ENCODE data around the gene MSGN1. TPM values are rescaled to one million over a fixed set of nuclear protein-coding genes. Genes with fewer than 3 reads are reported as not detected.
A peak's percentile ranks its signal among the peaks of the same experiment; 100 is the strongest.
"Not testable (repeated sequence)": the region's sequence is repeated elsewhere in the genome, so short reads cannot be mapped to it uniquely, and the experiment has no call there.

Gene MSGN1
- total RNA-seq, 2 experiments from 2014 or later = not detected

DNA sequence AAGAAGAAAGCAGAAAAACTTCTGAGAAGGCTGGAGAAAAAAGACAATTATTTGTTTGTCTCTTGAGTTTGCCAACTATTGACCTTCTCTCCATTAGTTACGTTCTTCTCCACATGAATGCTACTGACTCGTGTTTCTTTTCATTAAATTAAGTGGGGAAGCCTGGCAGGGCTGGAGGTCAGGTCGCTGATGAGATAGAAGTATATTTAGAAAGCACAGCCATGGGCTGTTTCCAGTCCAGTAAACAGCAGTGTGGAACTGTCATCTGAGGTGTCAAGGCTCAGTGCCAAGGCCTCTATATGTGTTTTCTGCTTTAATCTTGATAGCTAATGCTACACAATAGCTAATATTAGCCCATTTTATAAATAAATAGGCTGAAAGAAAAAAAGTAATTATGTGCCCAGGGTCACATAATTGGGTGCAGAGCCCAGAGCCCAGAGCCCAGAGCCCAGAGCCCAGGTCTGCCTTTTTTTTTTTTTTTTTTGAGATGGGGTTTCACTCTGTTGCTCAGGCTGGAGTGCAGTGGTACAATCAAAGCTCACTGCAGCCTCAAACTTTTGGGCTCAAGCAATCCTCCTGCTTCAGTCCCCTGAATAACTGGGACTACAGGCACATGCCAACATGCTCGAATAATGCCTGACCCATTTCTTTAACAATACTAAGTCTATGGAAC lies 6.3 kb downstream of the MSGN1 start:
- intact Hi-C loops (cut with micrococcal nuclease; ENCODE audit: unreplicated experiment) = no loop called here
- DNase-seq (ENCODE audit: low spot score) = peak; percentile 34
- H3K9me3 ChIP-seq (ENCODE audit: low read length) = no peaks in the 10 kb centered on the region
- H2AFZ ChIP-seq (ENCODE audit: low read length) = peak overlapping the region; percentile 96
- H3K4me1 ChIP-seq (ENCODE audit: insufficient read depth, low read length, poor library complexity, severe bottlenecking) = peaks cover 29% of the 10 kb centered on the region
- peak overlapping the region; percentile 9 for H3K4me3 ChIP-seq (ENCODE audit: low read depth, low read length, poor library complexity, severe bottlenecking)
- CTCF ChIA-PET (ENCODE audit: unreplicated experiment) = no interaction called here
- no peaks in the 10 kb centered on the region for H4K20me1 ChIP-seq (ENCODE audit: insufficient read depth, low read length)
- no TSS peak for BruUV-seq (replicated peaks)
- peak overlapping the region; percentile 56 for H3K4me2 ChIP-seq (ENCODE audit: low read length)
- POLR2A ChIA-PET = interaction anchor here (0.7 to 1.7 kb wide), 5 partner anchors 9 to 872 kb away, joined by 3 to 12 read pairs (median 5); no protein-coding TSS in a partner anchor
- no peaks in the 10 kb centered on the region for H3K79me2 ChIP-seq (ENCODE audit: insufficient read depth, low read depth, low read length)
- H3K27ac ChIP-seq (ENCODE audit: low read depth, low read length, poor library complexity, severe bottlenecking) = peak overlapping the region; percentile 22
- no peaks in the 10 kb centered on the region for H3K9me2 ChIP-seq (ENCODE audit: insufficient read depth, low read length)
- no peak for TF ChIP-seq EZH2phosphoT487 (IDR thresholded peaks at IDR 0.05; ENCODE audit: borderline replicate concordance, low read depth, low read length)
- TF ChIP-seq, protein P1, sequence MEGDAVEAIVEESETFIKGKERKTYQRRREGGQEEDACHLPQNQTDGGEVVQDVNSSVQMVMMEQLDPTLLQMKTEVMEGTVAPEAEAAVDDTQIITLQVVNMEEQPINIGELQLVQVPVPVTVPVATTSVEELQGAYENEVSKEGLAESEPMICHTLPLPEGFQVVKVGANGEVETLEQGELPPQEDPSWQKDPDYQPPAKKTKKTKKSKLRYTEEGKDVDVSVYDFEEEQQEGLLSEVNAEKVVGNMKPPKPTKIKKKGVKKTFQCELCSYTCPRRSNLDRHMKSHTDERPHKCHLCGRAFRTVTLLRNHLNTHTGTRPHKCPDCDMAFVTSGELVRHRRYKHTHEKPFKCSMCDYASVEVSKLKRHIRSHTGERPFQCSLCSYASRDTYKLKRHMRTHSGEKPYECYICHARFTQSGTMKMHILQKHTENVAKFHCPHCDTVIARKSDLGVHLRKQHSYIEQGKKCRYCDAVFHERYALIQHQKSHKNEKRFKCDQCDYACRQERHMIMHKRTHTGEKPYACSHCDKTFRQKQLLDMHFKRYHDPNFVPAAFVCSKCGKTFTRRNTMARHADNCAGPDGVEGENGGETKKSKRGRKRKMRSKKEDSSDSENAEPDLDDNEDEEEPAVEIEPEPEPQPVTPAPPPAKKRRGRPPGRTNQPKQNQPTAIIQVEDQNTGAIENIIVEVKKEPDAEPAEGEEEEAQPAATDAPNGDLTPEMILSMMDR (conservative IDR thresholded peaks at IDR 0.05; ENCODE audit: low read length) = no peak
- H3K36me3 ChIP-seq (ENCODE audit: insufficient read depth, low read length) = no peaks in the 10 kb centered on the region

DNA sequence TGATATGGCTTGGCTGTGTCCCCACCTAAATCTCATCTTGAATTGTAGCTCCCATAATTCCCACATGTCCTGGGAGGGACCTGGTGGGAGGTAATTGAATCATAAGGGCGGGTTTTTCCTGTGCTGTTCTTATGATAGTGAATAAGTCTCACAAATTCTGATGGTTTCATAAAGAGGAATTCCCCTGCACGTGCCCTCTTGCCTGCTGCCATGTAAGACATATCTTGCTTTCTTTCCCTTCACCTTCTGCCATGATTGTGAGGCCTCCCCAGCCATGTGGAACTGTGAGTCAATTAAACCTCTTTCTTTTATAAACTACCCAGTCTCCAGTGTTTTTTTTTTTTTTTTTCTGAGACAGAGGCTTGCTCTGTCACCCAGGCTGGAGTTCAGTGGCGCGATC lies 7.4 kb downstream of the MSGN1 start:
- H4K20me1 ChIP-seq (ENCODE audit: insufficient read depth, low read length); BruUV-seq (replicated peaks); H3K9me3 ChIP-seq (ENCODE audit: low read length); H3K79me2 ChIP-seq (ENCODE audit: insufficient read depth, low read depth, low read length); CTCF ChIA-PET (ENCODE audit: unreplicated experiment); H3K27ac ChIP-seq (ENCODE audit: low read depth, low read length, poor library complexity, severe bottlenecking); H3K4me3 ChIP-seq (ENCODE audit: low read depth, low read length, poor library complexity, severe bottlenecking); intact Hi-C loops (cut with micrococcal nuclease; ENCODE audit: unreplicated experiment); H3K36me3 ChIP-seq (ENCODE audit: insufficient read depth, low read length); H3K4me2 ChIP-seq (ENCODE audit: low read length); H3K9me2 ChIP-seq (ENCODE audit: insufficient read depth, low read length); DNase-seq (ENCODE audit: low spot score): not testable (repeated sequence)
- POLR2A ChIA-PET = interaction anchor here (0.6 to 1.7 kb wide), 5 partner anchors 10 to 321 kb away, joined by 3 to 12 read pairs (median 4); no protein-coding TSS in a partner anchor
- Histone ChIP-seq H3K4me1 (ENCODE audit: insufficient read depth, low read length, poor library complexity, severe bottlenecking) (peaks cover 29% of the 10 kb centered on the region), H2AFZ (ENCODE audit: low read length) (peak overlapping the region; percentile 96; the same call in 1 of the 2 replicates)

DNA sequence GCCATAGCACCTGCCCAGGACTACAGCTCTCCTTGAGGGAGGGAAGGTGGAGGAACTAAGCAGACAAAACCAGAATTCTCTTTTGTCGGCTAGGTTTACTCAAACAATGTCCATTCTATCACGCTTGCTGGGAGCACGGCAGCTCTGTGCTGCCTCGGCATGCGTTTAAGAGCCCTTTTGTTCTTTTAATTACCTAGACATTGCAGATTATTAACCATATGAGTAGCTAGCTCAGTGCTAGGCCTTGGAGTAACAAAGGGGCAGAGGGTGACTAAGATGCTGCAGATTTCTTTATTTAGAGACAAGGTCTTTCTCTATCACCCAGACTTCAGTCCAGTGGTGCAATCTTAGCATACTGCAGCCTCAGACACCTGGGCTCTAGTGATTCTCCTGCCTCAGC lies 11.1 kb downstream of the MSGN1 start:
- TF ChIP-seq EZH2phosphoT487 (IDR thresholded peaks at IDR 0.05; ENCODE audit: borderline replicate concordance, low read depth, low read length) = no peak
- Histone ChIP-seq H3K4me1 (ENCODE audit: insufficient read depth, low read length, poor library complexity, severe bottlenecking) (peaks cover 10% of the 10 kb centered on the region), H4K20me1 (ENCODE audit: insufficient read depth, low read length) (no peaks in the 10 kb centered on the region), H3K9me3 (ENCODE audit: low read length) (no peaks in the 10 kb centered on the region; the same call in 1 of the 2 replicates), H3K4me3 (ENCODE audit: low read depth, low read length, poor library complexity, severe bottlenecking) (no peak overlapping the region), H2AFZ (ENCODE audit: low read length) (no peak overlapping the region), H3K27ac (ENCODE audit: low read depth, low read length, poor library complexity, severe bottlenecking) (no peak overlapping the region), H3K79me2 (ENCODE audit: insufficient read depth, low read depth, low read length) (no peaks in the 10 kb centered on the region), H3K4me2 (ENCODE audit: low read length) (no peak overlapping the region), H3K36me3 (ENCODE audit: insufficient read depth, low read length) (no peaks in the 10 kb centered on the region), H3K9me2 (ENCODE audit: insufficient read depth, low read length) (no peaks in the 10 kb centered on the region)
- BruUV-seq (replicated peaks) = no TSS peak
- DNase-seq (ENCODE audit: low spot score) = no peak
- CTCF ChIA-PET (ENCODE audit: unreplicated experiment) = no interaction called here
- intact Hi-C loops (cut with micrococcal nuclease; ENCODE audit: unreplicated experiment) = no loop called here
- POLR2A ChIA-PET = no interaction called here

All from OCI-LY7 (cell line).